Panc1 (cell line): ENCODE data around the gene PLA2G12B.

Source experiments
- POLR2AphosphoS5 ChIP-seq: IDR thresholded peaks from 2 replicates; pipeline ENCODE4 v1.6.1; 2012; ENCODE audit warnings: mild to moderate bottlenecking, low read depth, low read length, moderate library complexity
- REST ChIP-seq, 2 experiments: IDR thresholded peaks; 2 replicates each; pipeline ENCODE4 v1.6.1; 2011 to 2012; ENCODE audit warnings: low read depth in 2 of 2, control low read depth in 1 of 2, low read length in 1 of 2, mild to moderate bottlenecking in 1 of 2, moderate library complexity in 1 of 2; ENCODE audit not compliant: insufficient read depth in 1 of 2
- SIN3A ChIP-seq: IDR thresholded peaks from 2 replicates; pipeline ENCODE4 v1.6.1; 2012; ENCODE audit warnings: low read depth, mild to moderate bottlenecking, low read length, moderate library complexity, borderline replicate concordance; ENCODE audit not compliant: insufficient read depth
- TF ChIP-seq, protein P1 (sequence below): fragments of 450-650 bp; IDR thresholded peaks from 2 replicates; pipeline ENCODE4 v1.5.1; 2017; ENCODE audit warnings: mild to moderate bottlenecking

DNA sequence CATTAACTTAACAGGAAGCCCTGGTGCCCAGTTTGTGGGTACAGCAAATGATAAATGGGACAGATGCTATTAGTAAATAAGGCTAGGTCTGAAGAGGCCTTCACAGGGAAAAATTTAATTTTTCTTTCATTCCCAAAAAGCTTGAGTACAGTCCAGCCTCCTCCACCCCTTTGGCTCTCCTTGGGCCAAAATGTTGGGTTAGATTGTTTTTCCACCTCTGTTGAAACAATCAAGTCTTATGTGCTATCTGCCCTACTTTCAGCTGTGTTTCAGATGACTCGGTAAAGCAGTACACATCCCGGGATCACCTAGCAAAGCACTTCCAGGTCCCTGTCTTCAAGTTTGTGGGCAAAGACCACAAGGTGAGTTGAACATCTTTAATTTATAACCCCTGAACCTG is 24.3 kb downstream of the PLA2G12B start:
- TF ChIP-seq, protein P1, sequence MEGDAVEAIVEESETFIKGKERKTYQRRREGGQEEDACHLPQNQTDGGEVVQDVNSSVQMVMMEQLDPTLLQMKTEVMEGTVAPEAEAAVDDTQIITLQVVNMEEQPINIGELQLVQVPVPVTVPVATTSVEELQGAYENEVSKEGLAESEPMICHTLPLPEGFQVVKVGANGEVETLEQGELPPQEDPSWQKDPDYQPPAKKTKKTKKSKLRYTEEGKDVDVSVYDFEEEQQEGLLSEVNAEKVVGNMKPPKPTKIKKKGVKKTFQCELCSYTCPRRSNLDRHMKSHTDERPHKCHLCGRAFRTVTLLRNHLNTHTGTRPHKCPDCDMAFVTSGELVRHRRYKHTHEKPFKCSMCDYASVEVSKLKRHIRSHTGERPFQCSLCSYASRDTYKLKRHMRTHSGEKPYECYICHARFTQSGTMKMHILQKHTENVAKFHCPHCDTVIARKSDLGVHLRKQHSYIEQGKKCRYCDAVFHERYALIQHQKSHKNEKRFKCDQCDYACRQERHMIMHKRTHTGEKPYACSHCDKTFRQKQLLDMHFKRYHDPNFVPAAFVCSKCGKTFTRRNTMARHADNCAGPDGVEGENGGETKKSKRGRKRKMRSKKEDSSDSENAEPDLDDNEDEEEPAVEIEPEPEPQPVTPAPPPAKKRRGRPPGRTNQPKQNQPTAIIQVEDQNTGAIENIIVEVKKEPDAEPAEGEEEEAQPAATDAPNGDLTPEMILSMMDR = no peak
- TF ChIP-seq POLR2AphosphoS5 (no peak), REST (IDR thresholded peaks at IDR 0.05; ENCODE audit: insufficient read depth in 1 of 2, low read depth in 2 of 2, low read length in 1 of 2) (no peak), SIN3A (no peak)
